ENCODE measurements around the gene COG2. TPM values are rescaled to one million over a fixed set of nuclear protein-coding genes. Genes with fewer than 3 reads are reported as not detected.
"Not testable (repeated sequence)": the region's sequence is repeated elsewhere in the genome, so short reads cannot be mapped to it uniquely, and the experiment has no call there.

COG2 gene
- polyA plus RNA-seq, 3 donors: 9.9 to 11.6 (median 10.2) TPM

GRCh38 chr1:230651235-230651634 is 9.0 kb downstream of the COG2 start:
- WGBS, 3 donors: 88 to 97% (median 93%) methylated on average over 2 of the region's 2 CpGs
- H3K27ac ChIP-seq (ENCODE audit: low read depth, low read length): no peak overlapping the region

GRCh38 chr1:230656719-230657118 is 14.4 kb downstream of the COG2 start:
- 77 to 83% (median 80%) methylated on average over 1 of the region's 1 CpG for WGBS, 3 donors
- not testable (repeated sequence) for H3K27ac ChIP-seq (ENCODE audit: low read depth, low read length)

- not testable (repeated sequence) for H3K27ac ChIP-seq (ENCODE audit: low read depth, low read length)
- WGBS, 3 donors: 91 to 100% (median 96%) methylated on average over 1 of the region's 1 CpG
Measured at GRCh38 chr1:230658103-230658502, 15.8 kb downstream of the COG2 start.

- 95 to 100% (median 95%) methylated on average over 2 of the region's 2 CpGs for WGBS, 3 donors
- H3K27ac ChIP-seq (ENCODE audit: low read depth, low read length): no peak overlapping the region
Measured at GRCh38 chr1:230658691-230659090, 16.4 kb downstream of the COG2 start.

- no peak overlapping the region for H3K27ac ChIP-seq (ENCODE audit: low read depth, low read length)
- WGBS, 3 donors: 64 to 82% (median 80%) methylated on average over 4 of the region's 4 CpGs
Measured at GRCh38 chr1:230661976-230662375, 19.7 kb downstream of the COG2 start.

- no peak overlapping the region for H3K27ac ChIP-seq (ENCODE audit: low read depth, low read length)
- 86 to 96% (median 95%) methylated on average over 6 of the region's 6 CpGs for WGBS, 3 donors
Measured at GRCh38 chr1:230668227-230668626, 25.9 kb downstream of the COG2 start.

- 91 to 97% (median 95%) methylated on average over 8 of the region's 8 CpGs for WGBS, 3 donors
- no peak overlapping the region for H3K27ac ChIP-seq (ENCODE audit: low read depth, low read length)
Measured at GRCh38 chr1:230669543-230669942, 27.3 kb downstream of the COG2 start.

- 80 to 95% (median 92%) methylated on average over 2 of the region's 2 CpGs for WGBS, 3 donors
- H3K27ac ChIP-seq (ENCODE audit: low read depth, low read length): no peak overlapping the region
Measured at GRCh38 chr1:230674581-230674980, 32.3 kb downstream of the COG2 start.

- 85 to 94% (median 91%) methylated on average over 1 of the region's 1 CpG for WGBS, 3 donors
- H3K27ac ChIP-seq (ENCODE audit: low read depth, low read length): no peak overlapping the region
Measured at GRCh38 chr1:230677200-230677599, 34.9 kb downstream of the COG2 start.

- H3K27ac ChIP-seq (ENCODE audit: low read depth, low read length): no peak overlapping the region
- 54 to 66% (median 57%) methylated on average over 3 of the region's 3 CpGs for WGBS, 3 donors
Measured at GRCh38 chr1:230679192-230679591, 36.9 kb downstream of the COG2 start.

GRCh38 chr1:230679825-230680224 is 37.5 kb downstream of the COG2 start:
- WGBS, 3 donors: 86 to 90% (median 90%) methylated on average over 2 of the region's 2 CpGs

GRCh38 chr1:230680300-230681025 is 38.2 kb downstream of the COG2 start:
- H3K27ac ChIP-seq (ENCODE audit: low read depth, low read length): no peak overlapping the region
- WGBS, 3 donors: 34 to 59% (median 52%) methylated on average over 4 of the region's 4 CpGs

More at GRCh38 chr1:230679825-230680224, 37.5 kb downstream of the COG2 start:
- H3K27ac ChIP-seq (ENCODE audit: low read depth, low read length): no peak overlapping the region

GRCh38 chr1:230681599-230681998 is 39.3 kb downstream of the COG2 start:
- WGBS, 3 donors: 15 to 28% (median 15%) methylated on average over 2 of the region's 2 CpGs
- H3K27ac ChIP-seq (ENCODE audit: low read depth, low read length): no peak overlapping the region

GRCh38 chr1:230682274-230682673 is 40.0 kb downstream of the COG2 start:
- WGBS, 3 donors: 29 to 74% (median 63%) methylated on average over 3 of the region's 3 CpGs

GRCh38 chr1:230682882-230683610 is 40.8 kb downstream of the COG2 start:
- H3K27ac ChIP-seq (ENCODE audit: low read depth, low read length): no peak overlapping the region
- 79 to 90% (median 82%) methylated on average over 9 of the region's 9 CpGs for WGBS, 3 donors

More at GRCh38 chr1:230682274-230682673, 40.0 kb downstream of the COG2 start:
- H3K27ac ChIP-seq (ENCODE audit: low read depth, low read length): no peak overlapping the region

- H3K27ac ChIP-seq (ENCODE audit: low read depth, low read length): no peak overlapping the region
- WGBS, 3 donors: 91 to 99% (median 94%) methylated on average over 2 of the region's 2 CpGs
Measured at GRCh38 chr1:230684146-230684545, 41.9 kb downstream of the COG2 start.

- no peak overlapping the region for H3K27ac ChIP-seq (ENCODE audit: low read depth, low read length)
- WGBS, 3 donors: 89 to 98% (median 96%) methylated on average over 5 of the region's 5 CpGs
Measured at GRCh38 chr1:230684998-230685397, 42.7 kb downstream of the COG2 start.

GRCh38 chr1:230686747-230687146 is 44.5 kb downstream of the COG2 start:
- H3K27ac ChIP-seq (ENCODE audit: low read depth, low read length): no peak overlapping the region
- 79 to 91% (median 84%) methylated on average over 5 of the region's 5 CpGs for WGBS, 3 donors

- H3K27ac ChIP-seq (ENCODE audit: low read depth, low read length): no peak overlapping the region
- WGBS, 3 donors: 92 to 95% (median 93%) methylated on average over 9 of the region's 9 CpGs
Measured at GRCh38 chr1:230690101-230690500, 47.8 kb downstream of the COG2 start.

GRCh38 chr1:230691615-230692014 is 49.3 kb downstream of the COG2 start:
- WGBS, 3 donors: 96 to 97% (median 96%) methylated on average over 10 of the region's 10 CpGs
- no peak overlapping the region for H3K27ac ChIP-seq (ENCODE audit: low read depth, low read length)
